H9 (cell line): ENCODE data around the gene ZCWPW1. TPM values are rescaled to one million over a fixed set of nuclear protein-coding genes. Genes with fewer than 3 reads are reported as not detected.

Experiments
- DNase-seq: peaks from one replicate; pipeline ENCODE4 v3.0.0-alpha.2; 2017
- H2AFZ ChIP-seq: one replicate; pipeline ENCODE4 v1.6.1; 2013; ENCODE audit warnings: mild to moderate bottlenecking, low read length, control low read depth, moderate library complexity
- H2AK5ac ChIP-seq: 2 replicates; pipeline ENCODE4 v1.6.1; 2013; ENCODE audit warnings: low read length, control low read depth, mixed read lengths; ENCODE audit not compliant: insufficient read length
- H2BK120ac ChIP-seq: one replicate; pipeline ENCODE4 v1.6.1; 2013; ENCODE audit warnings: low read depth, mild to moderate bottlenecking, low read length, control low read depth, inconsistent platforms; ENCODE audit not compliant: poor library complexity, severe bottlenecking
- H2BK12ac ChIP-seq: 2 replicates; pipeline ENCODE4 v1.6.1; 2013; ENCODE audit warnings: low read length, control low read depth, mixed read lengths, low read depth; ENCODE audit not compliant: insufficient read length
- H2BK15ac ChIP-seq: 2 replicates; pipeline ENCODE4 v1.6.1; 2013; ENCODE audit warnings: low read depth, low read length, control low read depth
- H2BK20ac ChIP-seq: one replicate; pipeline ENCODE4 v1.6.1; 2013; ENCODE audit warnings: low read depth, mild to moderate bottlenecking, low read length, control low read depth, inconsistent platforms; ENCODE audit not compliant: poor library complexity, severe bottlenecking
- H2BK5ac ChIP-seq: 2 replicates; pipeline ENCODE4 v1.6.1; 2013; ENCODE audit warnings: low read length, control low read depth, mixed read lengths; ENCODE audit not compliant: insufficient read length
- H3K14ac ChIP-seq: 2 replicates; pipeline ENCODE4 v1.6.1; 2013; ENCODE audit warnings: low read length, control low read depth; ENCODE audit not compliant: insufficient read depth
- H3K18ac ChIP-seq: 2 replicates; pipeline ENCODE4 v1.6.1; 2013; ENCODE audit warnings: low read depth, mild to moderate bottlenecking, mixed read lengths, low read length, control low read depth; ENCODE audit not compliant: insufficient read length
- H3K23ac ChIP-seq: 2 replicates; pipeline ENCODE4 v1.6.1; 2013; ENCODE audit warnings: low read length, control low read depth, mixed read lengths, low read depth; ENCODE audit not compliant: insufficient read length
- H3K23me2 ChIP-seq: 2 replicates; pipeline ENCODE4 v1.6.1; 2013; ENCODE audit warnings: low read depth, mild to moderate bottlenecking, mixed read lengths, low read length, control low read depth; ENCODE audit not compliant: insufficient read length, poor library complexity, severe bottlenecking
- H3K27ac ChIP-seq: 2 replicates; pipeline ENCODE4 v1.5.1; 2013; ENCODE audit warnings: low read length, control low read depth, mixed read lengths, low read depth; ENCODE audit not compliant: insufficient read length
- H3K27me3 ChIP-seq: 2 replicates; pipeline ENCODE4 v1.6.1; 2013; ENCODE audit warnings: low read length, control low read depth, inconsistent platforms; ENCODE audit not compliant: insufficient read depth
- H3K4ac ChIP-seq: 2 replicates; pipeline ENCODE4 v1.6.1; 2013; ENCODE audit warnings: low read depth, mild to moderate bottlenecking, control low read depth, inconsistent platforms, low read length, moderate library complexity
- H3K4me1 ChIP-seq: 2 replicates; pipeline ENCODE4 v1.6.1; 2013; ENCODE audit warnings: low read length, control low read depth, inconsistent platforms; ENCODE audit not compliant: insufficient read depth
- H3K4me2 ChIP-seq: 2 replicates; pipeline ENCODE4 v1.6.1; 2013; ENCODE audit warnings: low read length, control low read depth, mixed read lengths; ENCODE audit not compliant: insufficient read length, insufficient read depth
- H3K56ac ChIP-seq: 2 replicates; pipeline ENCODE4 v1.6.1; 2013; ENCODE audit warnings: low read depth, mild to moderate bottlenecking, mixed read lengths, low read length, control low read depth; ENCODE audit not compliant: insufficient read length
- H3K79me1 ChIP-seq: 2 replicates; pipeline ENCODE4 v1.6.1; 2013; ENCODE audit warnings: low read depth, mild to moderate bottlenecking, moderate library complexity, low read length, control low read depth, inconsistent platforms; ENCODE audit not compliant: insufficient read depth, poor library complexity, severe bottlenecking
- H3K79me2 ChIP-seq: 2 replicates; pipeline ENCODE4 v1.6.1; 2013; ENCODE audit warnings: low read length, control low read depth, inconsistent platforms; ENCODE audit not compliant: insufficient read depth
- H3K9ac ChIP-seq: 2 replicates; pipeline ENCODE4 v1.6.1; 2013; ENCODE audit warnings: low read length, control low read depth, mixed read lengths; ENCODE audit not compliant: insufficient read length; ENCODE audit errors: extremely low read depth
- H3K9me3 ChIP-seq: one replicate; pipeline ENCODE4 v1.6.1; 2013; ENCODE audit warnings: low read depth, low read length, inconsistent platforms; ENCODE audit not compliant: control insufficient read depth
- H3T11ph ChIP-seq: one replicate; pipeline ENCODE4 v1.6.1; 2013; ENCODE audit warnings: mild to moderate bottlenecking, low read length, control low read depth, inconsistent platforms
- H4K20me1 ChIP-seq: one replicate; pipeline ENCODE4 v1.6.1; 2013; ENCODE audit not compliant: control insufficient read depth, insufficient read length, insufficient read depth
- H4K5ac ChIP-seq: 2 replicates; pipeline ENCODE4 v1.6.1; 2013; ENCODE audit warnings: low read depth, mild to moderate bottlenecking, mixed read lengths, low read length, control low read depth; ENCODE audit not compliant: insufficient read length
- H4K8ac ChIP-seq: replicated peaks from 2 replicates; pipeline ENCODE4 v1.6.1; 2013; ENCODE audit warnings: low read length, control low read depth, mixed read lengths, low read depth; ENCODE audit not compliant: insufficient read length
- H4K91ac ChIP-seq: 2 replicates; pipeline ENCODE4 v1.6.1; 2013; ENCODE audit warnings: low read depth, mild to moderate bottlenecking, moderate library complexity, mixed read lengths, low read length, control low read depth; ENCODE audit not compliant: insufficient read length
- H3K27ac Mint-ChIP-seq, 3 experiments: 2 replicates in 2 of 3; 3 replicates in 1 of 3; pipeline ENCODE4 v1.8.0; 2020 to 2021; ENCODE audit warnings: mixed read lengths in 3 of 3, mild to moderate bottlenecking in 1 of 3, moderate library complexity in 1 of 3
- H3K27me3 Mint-ChIP-seq: 2 replicates; pipeline ENCODE4 v1.8.0; 2021; ENCODE audit warnings: low read depth, mild to moderate bottlenecking, moderate library complexity, mixed read lengths
- H3K36me3 Mint-ChIP-seq, 3 experiments: 2 replicates in 2 of 3; 3 replicates in 1 of 3; pipeline ENCODE4 v1.8.0; 2020 to 2021; ENCODE audit warnings: low read depth in 3 of 3, mixed read lengths in 3 of 3; ENCODE audit not compliant: insufficient read depth in 1 of 3
- H3K4me1 Mint-ChIP-seq, 2 experiments: 2 replicates each; pipeline ENCODE4 v1.8.0; 2020; ENCODE audit warnings: mixed read lengths in 2 of 2
- H3K4me3 Mint-ChIP-seq, 2 experiments: 2 replicates in 1 of 2; 3 replicates in 1 of 2; pipeline ENCODE4 v1.8.0; 2020 to 2021; ENCODE audit warnings: mild to moderate bottlenecking in 2 of 2, mixed read lengths in 2 of 2, moderate library complexity in 1 of 2
- H3K9me3 Mint-ChIP-seq, 2 experiments: 2 replicates in 1 of 2; 3 replicates in 1 of 2; pipeline ENCODE4 v1.8.0; 2020; ENCODE audit warnings: mild to moderate bottlenecking in 2 of 2, mixed read lengths in 2 of 2, moderate library complexity in 1 of 2
- CTCF ChIP-seq: fragments of 200-600 bp; sonication (generic); conservative IDR thresholded peaks from 3 replicates; pipeline ENCODE4 v1.8.0; 2021; ENCODE audit warnings: antibody characterized with exemption, mild to moderate bottlenecking
- WGBS: extraction: QIAGEN DNeasy Blood & Tissue Kit; methylation state at CpG from one replicate; pipeline ENCODE4 v1.1.7; 2013; ENCODE audit warnings: missing lambda C conversion rate, low lambda C conversion rate, mixed read lengths; ENCODE audit not compliant: insufficient read length; ENCODE audit errors: extremely low coverage; 5-methylcytosine and 5-hydroxymethylcytosine counted together
- total RNA-seq: library from RNA; stranded (reverse); gene quantifications from 2 replicates; pipeline ENCODE4 v1.2.1, GENCODE V29; 2021

ZCWPW1 gene
- total RNA-seq, 1 experiment from 2014 or later = 1.1 TPM

GRCh38 chr7:100465299-100465698 lies 36.8 kb upstream of the ZCWPW1 start:
- H2BK20ac ChIP-seq = no peak overlapping the region
- peaks cover 0 to 3% (median 0%) of the 10 kb centered on the region in 3 experiments; a peak in 1 of 7 replicates for H3K36me3 Mint-ChIP-seq
- H2AFZ ChIP-seq = no peak overlapping the region
- H3K9me3 Mint-ChIP-seq = no peaks in the 10 kb centered on the region
- no peak overlapping the region for H3K14ac ChIP-seq
- 0 out of 5 replicates have a peak overlapping the region, but pooled peaks of 1 of the 2 experiments have one; percentile 14 for H3K4me3 Mint-ChIP-seq
- no peak overlapping the region for H3K4ac ChIP-seq
- H2AK5ac ChIP-seq = no peak overlapping the region
- H4K20me1 ChIP-seq = peaks cover 4% of the 10 kb centered on the region
- no peak overlapping the region for H3K56ac ChIP-seq
- H4K8ac ChIP-seq = no peak overlapping the region
- H2BK15ac ChIP-seq = no peak overlapping the region
- H2BK120ac ChIP-seq = no peak overlapping the region
- no peak overlapping the region for H3T11ph ChIP-seq
- no peaks in the 10 kb centered on the region for H3K9me3 ChIP-seq
- no peak overlapping the region for H2BK12ac ChIP-seq
- no peaks in the 10 kb centered on the region for H3K79me1 ChIP-seq
- no peak overlapping the region for H3K27ac ChIP-seq
- H3K27me3 ChIP-seq = no peaks in the 10 kb centered on the region
- no peak overlapping the region for H3K4me2 ChIP-seq
- no peaks in the 10 kb centered on the region for H3K4me1 ChIP-seq
- no peak for TF ChIP-seq CTCF
- peaks cover 7% of the 10 kb centered on the region for H3K27me3 Mint-ChIP-seq
- H3K79me2 ChIP-seq = no peaks in the 10 kb centered on the region
- H3K18ac ChIP-seq = no peak overlapping the region
- no peak overlapping the region for H4K91ac ChIP-seq
- no peak overlapping the region for H4K5ac ChIP-seq
- no peaks in the 10 kb centered on the region for H3K23me2 ChIP-seq
- no peak overlapping the region for H3K27ac Mint-ChIP-seq
- peaks cover 8 to 14% of the 10 kb centered on the region in 2 experiments; a peak in 3 of 4 replicates for H3K4me1 Mint-ChIP-seq
- H3K9ac ChIP-seq = no peak overlapping the region
- DNase-seq = no peak
- no peak overlapping the region for H2BK5ac ChIP-seq
- whole genome bisulfite sequencing = no CpG with 5 or more reads among the region's 8 CpGs
- H3K23ac ChIP-seq = no peak overlapping the region
